Measurements from ENCODE around the gene RASSF4.

The RASSF4 gene

DNA sequence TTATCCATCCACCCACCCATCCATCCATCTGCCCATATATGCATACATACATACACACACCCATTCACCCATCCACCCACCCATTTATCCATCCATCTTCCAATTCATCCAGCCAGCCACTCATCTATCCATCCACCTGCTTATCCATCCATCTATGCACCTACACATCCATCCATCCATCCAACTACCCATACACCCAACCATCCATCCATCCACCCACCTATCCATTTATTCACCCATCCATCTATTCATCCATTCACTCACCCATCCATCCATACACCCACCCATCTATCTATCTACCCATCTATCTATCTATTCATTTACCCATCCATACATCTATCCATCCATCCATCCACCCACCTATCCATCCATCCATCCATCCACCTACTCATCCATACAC is 31.1 kb upstream of the RASSF4 start:
- no peak for DNase-seq (ENCODE audit: low read depth)

DNA sequence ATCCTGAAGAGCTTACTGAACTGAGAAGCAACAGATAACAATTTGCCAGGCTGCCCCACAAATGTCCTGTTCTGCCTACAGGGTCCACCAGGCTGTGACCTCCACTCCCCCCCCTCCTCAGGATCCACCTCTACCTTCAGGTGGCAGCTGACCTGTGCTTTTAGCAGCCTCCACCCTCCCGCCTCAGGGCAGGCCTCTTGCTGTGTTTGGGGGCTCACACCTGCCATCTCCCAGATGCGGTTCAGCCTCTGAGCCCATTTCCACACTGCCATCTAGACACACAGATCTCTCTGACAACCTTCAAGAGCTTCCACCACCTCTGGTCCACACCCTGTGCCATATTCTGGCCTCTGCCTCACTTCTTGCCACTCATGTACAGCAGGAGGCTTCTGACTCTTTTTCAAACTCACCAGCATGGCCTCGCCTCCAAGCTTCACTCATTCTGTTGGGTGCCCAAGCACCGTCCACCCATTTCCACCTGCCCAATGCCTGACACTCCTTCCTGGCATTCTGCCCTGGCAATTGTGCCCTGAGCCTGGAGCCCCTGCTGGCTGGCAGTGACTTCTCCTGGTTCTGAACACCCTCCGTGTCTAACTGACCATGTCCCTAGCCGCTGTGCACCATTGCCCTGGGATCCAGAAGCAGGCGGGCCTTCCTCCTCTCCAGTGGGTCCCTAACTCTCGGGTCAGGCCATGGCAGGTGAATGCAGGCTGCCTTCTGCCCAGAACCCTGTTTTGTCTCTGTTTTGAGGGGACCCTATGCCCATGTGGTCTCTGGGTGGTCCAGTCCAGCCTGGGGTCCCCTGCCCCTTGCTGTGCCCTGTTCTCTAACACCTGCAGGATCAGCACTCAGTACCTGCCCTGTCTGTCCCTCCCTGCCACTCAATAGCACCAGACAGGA is 30.0 kb upstream of the RASSF4 start:
- no peak for DNase-seq (ENCODE audit: low read depth)

DNA sequence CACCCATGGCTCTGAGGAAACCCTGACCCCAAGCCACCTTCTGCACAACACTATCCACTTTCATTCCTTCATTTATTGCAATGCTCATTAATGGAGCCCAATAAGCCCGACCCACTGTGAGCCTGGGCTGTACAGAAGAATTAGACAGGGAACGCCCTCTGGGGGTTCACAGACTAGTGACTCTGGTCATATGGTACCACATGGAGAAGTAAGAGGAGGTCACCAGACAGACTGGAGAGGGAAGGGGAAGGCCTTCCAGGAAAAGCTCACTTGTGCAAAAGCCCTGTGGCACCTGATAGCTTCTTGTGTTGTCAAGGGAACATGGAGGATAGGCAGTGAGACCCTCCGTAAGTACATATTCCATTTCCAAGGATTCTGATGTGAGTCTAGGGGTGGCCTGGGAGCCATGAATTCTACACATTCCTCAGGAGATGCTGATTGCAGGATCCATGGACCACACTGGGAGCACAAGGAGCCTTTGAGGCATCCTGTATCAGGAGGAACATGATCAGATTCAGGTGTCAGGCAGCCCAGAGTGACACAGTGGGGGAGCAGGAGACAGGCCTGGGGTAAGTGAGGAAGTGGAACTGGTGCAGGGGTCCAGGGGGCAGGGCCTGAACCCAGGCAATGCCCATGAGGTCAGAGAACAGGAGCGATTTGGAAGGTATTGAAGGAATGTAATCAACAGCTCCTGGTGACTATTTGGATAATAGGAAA is 28.5 kb upstream of the RASSF4 start:
- DNase-seq (ENCODE audit: low read depth), result no peak

DNA sequence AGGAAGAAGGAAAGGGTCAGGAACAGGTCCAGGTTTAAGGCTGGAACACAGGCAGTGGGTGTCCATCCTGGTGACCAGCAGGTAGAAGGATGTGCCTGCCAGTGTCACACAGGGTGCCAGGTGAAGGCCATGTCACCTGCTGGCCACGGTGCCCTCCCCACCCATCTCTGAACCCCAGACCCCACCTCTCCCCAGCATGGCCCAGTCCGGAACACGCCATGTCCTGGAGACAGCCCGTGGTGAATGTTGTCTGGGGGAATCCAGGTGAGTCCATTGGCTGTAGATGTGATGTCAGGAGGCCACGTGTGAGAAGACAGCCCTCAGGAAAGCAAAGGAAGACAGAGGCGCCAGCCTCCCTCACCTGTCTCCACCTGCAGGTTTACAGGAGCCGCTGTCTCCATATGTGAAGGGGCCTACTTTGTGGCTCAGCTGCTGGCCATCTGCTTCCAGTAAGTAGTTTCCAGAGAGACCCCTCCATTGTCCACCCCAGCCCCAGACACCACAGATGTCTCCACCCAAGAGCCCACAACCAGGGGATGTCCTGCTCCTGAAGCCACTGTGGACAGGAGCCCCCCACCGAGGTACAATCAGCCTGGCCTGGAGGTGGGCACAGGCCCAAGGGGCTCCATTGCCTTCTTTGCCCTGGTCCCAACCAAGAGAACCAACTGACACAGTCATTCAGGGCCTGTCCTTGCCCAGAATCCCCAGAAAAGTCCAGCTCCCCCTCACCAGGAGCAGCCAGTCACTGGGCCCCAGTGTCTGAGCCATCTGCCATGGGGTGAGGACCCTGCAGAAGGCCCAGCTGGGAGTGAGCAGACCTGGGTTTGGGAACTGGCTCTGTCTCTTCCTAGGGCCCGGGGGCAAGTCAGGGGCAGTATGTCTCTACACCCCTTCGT is 27.7 kb upstream of the RASSF4 start:
- DNase-seq (ENCODE audit: low read depth), result no peak

DNA sequence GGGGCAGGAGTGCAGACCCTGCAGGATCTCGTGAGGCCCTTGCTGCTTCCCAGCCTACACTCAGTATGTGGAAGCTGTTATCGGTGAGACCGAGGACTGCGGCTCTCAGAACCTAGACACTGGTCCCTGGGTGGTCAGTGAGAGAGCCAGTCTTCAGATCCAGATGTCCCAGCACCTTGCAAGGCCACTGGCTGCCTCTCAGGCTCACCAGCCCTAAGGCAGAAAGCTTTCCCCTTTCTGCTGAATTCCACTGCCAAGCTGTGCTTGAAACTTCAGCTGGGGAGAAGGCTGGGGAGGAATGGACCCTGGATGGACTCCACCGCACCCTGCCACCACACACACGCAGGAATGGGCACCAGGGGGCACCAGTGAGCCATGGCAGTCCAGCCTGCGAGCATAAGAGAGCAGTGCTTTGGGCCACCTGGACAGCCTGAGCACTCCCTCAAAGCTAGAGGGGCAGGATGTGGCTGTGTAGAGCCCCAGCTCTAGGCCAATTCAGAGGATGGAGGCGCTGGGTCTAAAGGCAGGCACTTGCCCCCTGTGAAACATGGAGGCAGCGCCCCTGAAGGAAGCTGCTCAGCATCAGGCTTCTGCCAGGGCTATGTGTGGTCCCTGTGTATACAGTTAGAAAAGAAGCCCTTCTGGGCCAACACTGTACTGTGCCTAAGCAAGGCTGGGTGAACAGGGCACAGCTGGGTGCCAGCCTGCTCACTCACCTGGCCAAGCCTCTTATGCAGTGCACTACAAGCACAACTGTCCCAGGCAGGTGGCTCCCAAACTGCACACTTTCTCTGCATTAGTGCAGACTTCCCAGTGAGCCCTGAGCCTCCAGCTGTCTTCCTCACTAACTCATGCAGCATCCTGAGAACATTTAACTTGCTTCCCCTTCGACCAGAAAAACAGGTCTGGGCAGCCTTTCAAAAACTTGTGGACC is 26.8 kb upstream of the RASSF4 start:
- DNase-seq (ENCODE audit: low read depth), result peak; percentile 23

DNA sequence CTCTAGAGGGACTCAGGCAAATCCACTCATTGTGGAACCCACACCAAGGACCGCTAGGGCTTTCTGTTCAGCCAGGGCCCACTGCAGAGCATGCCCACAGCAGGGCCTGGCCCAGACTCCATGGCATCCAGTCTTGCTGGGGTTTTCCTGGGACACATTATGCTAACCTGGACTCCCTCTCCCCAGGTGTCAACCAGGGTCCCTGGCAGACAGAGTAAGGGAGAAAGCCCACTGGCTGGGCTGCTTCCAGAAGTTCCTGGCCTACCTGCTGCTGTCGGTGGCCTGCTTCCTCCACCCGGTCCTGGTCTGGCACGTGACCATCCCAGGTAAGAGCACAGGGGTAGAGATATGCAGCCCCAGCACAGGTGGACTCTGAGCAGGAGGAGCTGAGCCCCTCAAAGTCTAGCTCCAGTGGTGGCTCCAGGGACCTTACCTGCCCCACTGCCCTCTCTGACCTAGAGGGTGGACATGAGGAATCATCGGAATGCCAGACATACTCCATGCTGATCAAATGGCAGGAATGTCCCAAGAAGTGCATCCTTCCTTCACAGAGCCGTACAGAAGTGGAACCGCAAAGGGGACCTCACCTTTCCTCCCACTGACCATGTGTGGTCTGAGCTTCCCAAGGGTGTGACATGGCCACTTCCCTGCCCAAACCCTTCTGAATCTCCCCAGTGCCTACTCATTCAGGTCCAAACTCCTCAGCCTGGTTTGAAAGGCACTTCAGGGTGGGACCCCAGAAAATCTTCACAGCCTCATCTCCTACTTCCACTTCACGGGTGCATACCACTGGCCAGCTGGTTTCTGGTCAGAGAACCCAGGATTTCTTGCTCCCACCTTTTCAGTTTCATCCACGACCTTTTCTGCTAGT is 25.9 kb upstream of the RASSF4 start:
- no peak for DNase-seq (ENCODE audit: low read depth)

DNA sequence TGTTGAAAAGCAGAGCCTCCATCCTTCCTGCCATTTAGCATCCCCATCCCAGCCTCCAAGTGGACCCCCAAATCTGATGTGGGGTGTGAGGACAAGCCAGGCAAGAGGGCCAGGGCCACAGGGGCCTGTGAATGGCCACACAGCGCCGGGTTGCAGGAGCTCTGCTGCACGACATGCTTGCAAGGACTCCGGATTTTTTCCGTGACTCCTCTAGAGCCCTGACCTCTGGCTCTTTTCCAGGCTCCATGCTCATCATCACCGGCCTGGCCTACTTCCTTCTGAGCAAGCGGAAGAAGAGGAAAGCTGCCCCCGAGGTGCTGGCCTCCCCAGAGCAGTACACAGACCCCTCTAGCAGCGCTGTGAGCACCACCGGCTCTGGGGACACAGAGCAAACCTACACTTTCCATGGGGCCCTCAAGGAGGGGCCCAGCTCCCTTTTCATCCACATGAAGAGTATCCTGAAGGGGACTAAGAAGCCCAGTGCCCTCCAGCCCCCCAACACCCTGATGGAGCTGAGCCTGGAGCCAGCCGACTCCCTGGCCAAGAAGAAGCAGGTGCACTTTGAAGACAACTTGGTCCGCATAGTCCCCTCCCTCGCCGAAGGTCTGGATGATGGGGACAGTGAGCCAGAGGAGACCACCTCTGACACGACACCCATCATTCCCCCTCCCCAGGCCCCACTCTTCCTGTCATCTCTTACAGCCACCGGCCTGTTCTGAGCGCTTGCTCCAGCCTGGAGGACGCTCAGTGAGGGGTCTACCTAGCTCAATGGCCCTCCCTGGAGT is 25.0 kb upstream of the RASSF4 start:
- DNase-seq (ENCODE audit: low read depth), result no peak

DNA sequence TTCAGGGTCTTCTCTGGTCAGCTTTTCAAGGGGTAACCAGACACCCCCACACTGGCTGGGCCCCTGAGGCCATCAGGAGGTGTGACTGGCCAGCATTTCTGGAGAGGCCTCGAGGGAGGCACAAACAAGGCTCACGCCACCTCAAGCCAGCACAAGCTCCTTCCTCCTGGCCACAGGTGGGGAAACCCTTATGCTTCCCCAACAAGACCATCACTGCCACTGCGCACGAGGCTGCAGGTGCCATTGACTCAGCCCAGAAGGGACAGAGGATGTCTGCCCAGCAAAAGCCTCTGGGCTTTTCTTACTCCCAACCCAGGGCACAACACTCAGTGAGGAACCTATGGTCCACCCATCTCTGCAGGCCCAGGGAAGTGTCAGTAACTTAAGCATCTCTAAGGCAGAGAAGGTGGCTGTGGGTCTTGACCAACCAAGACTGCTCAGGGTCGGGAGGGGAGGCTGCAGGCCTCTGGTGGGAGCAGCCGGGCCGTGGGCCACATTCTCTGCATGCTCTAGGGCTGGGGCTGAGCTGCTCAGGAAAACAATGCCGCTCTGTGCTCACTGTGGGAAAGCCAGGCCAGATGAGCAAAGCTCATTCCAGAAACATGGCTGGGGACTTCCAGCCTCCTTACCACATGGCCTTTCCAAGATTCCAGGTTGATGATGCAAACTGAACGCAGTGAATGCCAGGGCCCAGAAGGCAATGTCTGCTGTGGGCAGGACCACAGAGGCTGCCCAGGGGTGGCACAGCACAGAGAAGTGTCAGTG is 24.2 kb upstream of the RASSF4 start:
- DNase-seq (ENCODE audit: low read depth), result peak; percentile 23

DNA sequence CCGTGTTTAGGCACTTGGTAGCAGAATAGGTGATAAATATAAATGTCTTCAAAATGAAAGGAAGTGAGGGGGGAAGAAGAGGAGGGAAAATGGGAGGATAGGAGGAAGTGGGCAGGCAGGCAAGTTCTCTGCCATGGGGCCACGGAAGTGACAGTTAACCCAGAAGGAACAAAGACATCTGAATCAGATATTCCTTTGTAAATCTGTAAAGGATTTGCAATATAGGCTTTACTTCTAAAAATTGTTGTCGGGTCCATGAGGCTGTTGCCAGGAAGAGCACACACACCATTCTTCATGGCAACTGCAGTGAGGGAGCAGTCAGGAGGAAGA is 23.7 kb upstream of the RASSF4 start:
- DNase-seq (ENCODE audit: low read depth), result no peak

DNA sequence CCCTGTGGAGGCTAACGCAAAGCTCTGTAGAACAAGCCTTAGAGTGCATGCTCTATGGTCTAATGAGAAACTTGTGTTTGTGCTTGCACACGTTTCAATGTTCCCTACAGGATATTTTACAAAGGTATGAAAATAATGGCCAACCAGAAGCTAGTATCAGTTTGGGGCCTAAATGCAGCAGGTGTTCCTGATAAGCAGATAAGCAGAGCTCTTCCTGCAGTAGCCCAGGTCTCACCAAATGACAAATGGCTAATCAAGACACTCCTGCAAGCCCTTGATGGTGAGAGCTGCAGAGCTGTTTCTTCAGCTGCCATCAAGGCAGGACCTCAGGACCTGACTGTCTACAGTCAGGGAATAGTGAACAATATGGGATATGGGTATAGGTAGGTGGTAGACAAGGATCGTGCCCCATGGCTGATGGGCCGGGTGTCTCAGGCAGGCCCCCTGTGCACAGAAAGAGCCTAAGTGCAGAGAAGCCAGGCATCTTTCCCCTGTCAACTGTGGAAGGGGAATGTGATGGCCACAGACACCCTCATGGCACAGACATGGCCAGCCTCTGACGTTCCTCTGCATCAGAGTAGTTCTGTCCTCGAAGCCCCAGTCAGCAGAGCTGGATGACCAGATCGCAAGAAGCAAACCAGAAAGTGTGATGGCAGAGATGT is 23.2 kb upstream of the RASSF4 start:
- no peak for DNase-seq (ENCODE audit: low read depth)

DNA sequence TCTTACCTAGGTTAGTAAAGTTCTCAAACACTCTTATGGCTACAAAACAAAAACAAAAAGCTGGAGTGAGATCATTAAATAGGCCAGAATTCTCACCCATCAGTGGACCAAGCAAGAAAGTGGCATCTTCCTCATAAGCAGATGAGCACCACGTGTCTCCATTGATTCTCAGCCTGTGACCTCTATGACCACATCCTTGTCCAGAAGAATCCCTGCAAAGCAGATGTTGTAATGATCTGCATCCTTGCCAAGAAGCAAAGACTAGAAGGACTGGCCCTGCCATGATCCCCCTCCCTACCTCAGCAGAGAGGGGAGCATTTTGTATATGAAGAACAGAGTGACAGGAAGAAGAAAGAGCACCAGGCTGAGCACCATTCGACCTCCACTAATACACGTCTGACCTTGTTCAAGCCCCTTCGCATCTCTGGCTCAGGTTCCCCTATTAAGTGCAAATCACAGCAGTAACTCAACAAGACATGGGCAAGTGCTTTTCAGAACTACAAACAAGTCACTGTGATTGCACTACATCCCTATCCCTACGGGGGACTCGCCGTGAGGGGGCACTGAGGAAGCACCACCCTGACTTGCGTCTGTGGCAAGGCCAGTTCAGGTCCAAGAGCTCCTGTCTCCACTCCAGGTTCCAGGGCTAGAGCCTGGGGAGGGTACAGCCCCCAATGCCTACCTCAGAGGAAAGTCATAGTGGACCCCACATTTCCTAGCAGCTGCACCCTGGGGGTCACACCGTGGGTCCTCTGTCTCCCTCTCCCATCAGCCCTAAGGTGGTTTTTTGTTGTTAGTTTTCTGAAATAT is 22.2 kb upstream of the RASSF4 start:
- no peak for DNase-seq (ENCODE audit: low read depth)

DNA sequence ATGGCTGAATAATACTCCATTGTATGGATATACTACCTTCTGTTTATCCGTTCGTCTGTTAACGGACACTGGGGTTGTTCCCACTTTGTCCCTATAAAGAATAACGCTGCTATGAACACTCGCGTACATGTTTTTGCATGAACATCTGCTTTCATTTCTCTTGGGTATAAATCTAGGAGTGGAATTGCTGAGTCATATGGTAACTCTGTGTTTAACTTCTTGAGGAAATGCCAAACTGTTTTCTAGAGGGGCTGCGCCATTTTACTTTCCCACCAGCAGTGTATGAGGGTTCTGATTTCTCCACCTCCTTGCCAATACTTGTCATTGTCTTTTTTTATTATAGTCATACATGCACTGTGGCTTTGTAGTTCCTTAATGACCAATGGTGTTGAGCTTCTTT is 20.6 kb upstream of the RASSF4 start:
- DNase-seq (ENCODE audit: low read depth), result no peak

DNA sequence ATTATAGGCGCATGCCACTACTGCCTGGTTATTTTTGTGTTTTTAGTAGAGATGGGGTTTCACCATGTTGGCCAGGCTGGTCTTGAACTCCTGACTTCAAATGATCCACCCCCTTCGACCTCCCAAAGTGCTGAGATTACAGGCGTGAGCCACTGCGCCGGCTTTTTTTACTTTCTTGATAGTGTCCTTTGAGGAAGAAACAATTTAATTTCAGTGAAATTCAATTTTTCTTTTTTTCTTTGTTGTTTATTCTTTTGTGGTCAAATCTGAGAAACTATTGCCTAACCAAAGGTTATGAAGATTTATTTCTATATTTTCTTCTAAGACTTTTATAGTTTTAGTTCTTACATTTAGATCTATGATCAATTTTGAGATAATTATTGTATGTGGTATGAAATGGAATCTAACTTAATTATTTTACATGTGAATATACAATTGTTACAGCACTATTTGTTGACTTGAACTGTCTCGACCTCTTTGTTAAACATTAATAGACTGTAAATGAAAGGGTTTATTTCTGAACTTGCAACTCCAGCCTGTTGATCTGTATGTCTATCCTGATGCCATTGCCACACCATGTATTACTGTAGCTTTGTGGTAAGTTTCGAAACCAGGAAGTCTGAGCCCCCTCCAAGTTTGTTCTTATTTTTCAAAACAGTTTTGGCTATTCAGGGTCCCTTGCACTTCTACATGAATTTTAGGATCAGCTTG is 19.8 kb upstream of the RASSF4 start:
- no peak for DNase-seq (ENCODE audit: low read depth)

DNA sequence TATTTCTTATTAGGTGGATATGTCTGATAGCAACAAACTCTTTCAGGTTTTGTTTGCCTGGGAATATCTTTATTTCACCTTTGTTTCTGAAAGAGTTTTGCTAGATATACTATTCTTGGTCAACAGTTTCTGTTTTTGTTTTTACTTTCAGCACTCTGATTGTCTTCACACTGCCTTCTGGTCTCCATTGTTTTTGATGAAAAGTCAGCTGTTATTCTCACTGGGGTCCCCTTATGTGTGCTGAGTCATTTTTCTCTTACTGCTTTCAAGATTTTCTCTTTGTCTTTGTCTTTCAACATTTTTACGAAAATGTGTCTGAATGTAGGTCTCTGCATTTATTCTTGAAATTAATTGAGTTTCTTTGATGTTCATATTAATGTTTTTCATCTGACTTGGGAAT is 15.2 kb upstream of the RASSF4 start:
- DNase-seq (ENCODE audit: low read depth), result no peak

DNA sequence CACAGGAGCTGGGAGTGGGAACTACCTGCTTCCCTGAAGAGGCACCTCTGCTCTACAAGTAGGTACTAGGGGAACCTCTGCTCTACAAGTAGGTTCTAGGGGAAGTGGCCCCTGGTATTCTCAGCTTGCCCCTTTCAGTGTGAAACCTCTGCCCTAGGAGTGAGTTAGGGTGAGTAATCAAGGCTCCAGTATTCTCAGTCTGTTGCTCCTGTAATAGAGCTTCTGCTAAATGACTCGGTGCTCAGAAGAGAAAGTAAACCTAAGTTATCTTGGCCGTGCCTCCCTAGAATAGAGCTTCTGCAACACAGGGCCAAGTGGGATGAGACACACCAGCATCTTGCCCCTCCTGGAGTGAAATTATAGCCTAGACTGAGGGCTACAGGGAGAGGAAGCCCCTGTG is 13.4 kb upstream of the RASSF4 start:
- no peak for DNase-seq (ENCODE audit: low read depth)

DNA sequence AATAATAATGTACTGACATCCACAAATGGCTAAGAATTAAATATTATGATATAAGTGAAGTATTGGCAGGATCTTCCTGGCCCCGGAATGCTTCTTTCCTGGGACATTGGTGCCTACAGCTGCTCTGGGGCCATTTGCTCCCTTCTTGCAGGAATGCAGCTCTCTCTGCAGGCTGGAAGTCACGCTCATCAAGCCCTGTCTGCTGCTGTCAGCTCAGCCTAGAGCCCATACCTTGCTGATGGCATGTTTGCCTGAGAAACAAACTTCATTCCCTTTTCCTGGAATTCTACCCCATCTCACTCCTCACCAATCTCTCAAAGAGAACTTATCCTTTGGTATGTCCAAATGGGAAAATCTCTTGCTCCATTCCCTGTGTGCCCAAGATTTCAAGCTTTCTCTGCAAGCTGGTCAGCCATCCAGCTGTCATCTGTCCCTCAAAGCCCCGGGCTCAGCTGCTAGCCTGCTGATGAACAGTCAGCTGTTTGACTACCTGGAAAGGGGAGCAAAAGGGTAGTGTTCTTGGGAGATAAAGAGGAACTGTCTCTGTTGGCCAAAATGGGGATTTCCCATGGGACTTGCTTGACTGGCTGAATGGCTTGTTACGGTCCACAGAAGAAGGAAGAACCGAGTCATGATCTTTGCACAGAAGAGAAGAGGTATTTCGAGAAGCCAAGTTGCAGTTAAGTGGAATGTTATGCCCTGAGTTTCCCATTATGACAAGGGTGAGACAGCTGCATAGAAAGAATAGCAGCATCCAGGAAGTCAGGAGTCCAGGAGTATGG is 12.0 kb upstream of the RASSF4 start:
- DNase-seq (ENCODE audit: low read depth), result no peak
